Motor neuron (in vitro differentiated cells): ENCODE results near the gene LRCH1. TPM values are rescaled to one million over a fixed set of nuclear protein-coding genes. Genes with fewer than 3 reads are reported as not detected.

ENCODE experiments used
- ATAC-seq, 8 experiments: fragments of 200-7000 bp; cut with Tn5 transposase; replicated peaks in 6 of 8; 2 replicates each; pipeline ENCODE4 v1.8.0; 2021; ENCODE audit warnings: mild to moderate bottlenecking in 8 of 8, moderate library complexity in 8 of 8
- H3K27ac ChIP-seq, 2 donors: fragments of 250-450 bp; sonication (Bioruptor Pico); 2 replicates each; pipeline ENCODE4 v1.9.0; 2021; ENCODE audit warnings: antibody characterized with exemption in 2 of 2, mild to moderate bottlenecking in 2 of 2, moderate library complexity in 1 of 2
- H3K4me1 ChIP-seq, 2 donors: fragments of 250-450 bp; sonication (Bioruptor Pico); replicated peaks in 1 of 2; 2 replicates each; pipeline ENCODE4 v1.6.1; 2021; ENCODE audit warnings: antibody characterized with exemption in 2 of 2, mild to moderate bottlenecking in 2 of 2, moderate library complexity in 1 of 2
- H3K4me3 ChIP-seq, 5 donors: fragments of 250-450 bp; sonication (Bioruptor Pico); 2 replicates each; pipeline ENCODE4 v1.9.0; 2021; ENCODE audit warnings: antibody characterized with exemption in 5 of 5, mild to moderate bottlenecking in 5 of 5, moderate library complexity in 4 of 5
- WGBS, 10 experiments: fragments of 450-650 bp; shearing (Covaris generic); methylation state at CpG; one replicate each; pipeline ENCODE4 v1.0.0; 2022; 5-methylcytosine and 5-hydroxymethylcytosine counted together
- in situ Hi-C, 9 experiments: fragments of 400-800 bp; cut with MboI; loops; one replicate each; pipeline ENCODE4 v1.15.0; 2021; ENCODE audit warnings: low sequenced_read_pairs in 9 of 9, low pct_unique_long_range_greater_than_20kb in 2 of 9; ENCODE audit not compliant: unreplicated experiment in 9 of 9
- total RNA-seq, 8 experiments: library from RNA; unstranded; fragments of 300-600 nt; gene quantifications; 2 replicates each; pipeline versions ENCODE4 v1.2.3 to v1.2.4, GENCODE V29; 2022

The LRCH1 gene
- total RNA-seq, 8 experiments from 2014 or later, result 7.0 to 19.3 (median 11.7) TPM

- Histone ChIP-seq H3K4me1 (peaks cover 0 to 3% of the 10 kb centered on the region in 2 donors), H3K4me3 (no peak overlapping the region), H3K27ac (no peak overlapping the region)
- in situ Hi-C loops, result no loop called here
- peak in 1 of 8 experiments; percentile 15 for ATAC-seq
- WGBS, 10 experiments, result 70 to 94% (median 85%) methylated on average over 2 to 7 of the region's 7 CpGs; no CpG with 5 or more reads in 1 of the 10 experiments
Observed at GRCh38 chr13:46586751-46587514, 34.0 kb downstream of the LRCH1 start.

DNA sequence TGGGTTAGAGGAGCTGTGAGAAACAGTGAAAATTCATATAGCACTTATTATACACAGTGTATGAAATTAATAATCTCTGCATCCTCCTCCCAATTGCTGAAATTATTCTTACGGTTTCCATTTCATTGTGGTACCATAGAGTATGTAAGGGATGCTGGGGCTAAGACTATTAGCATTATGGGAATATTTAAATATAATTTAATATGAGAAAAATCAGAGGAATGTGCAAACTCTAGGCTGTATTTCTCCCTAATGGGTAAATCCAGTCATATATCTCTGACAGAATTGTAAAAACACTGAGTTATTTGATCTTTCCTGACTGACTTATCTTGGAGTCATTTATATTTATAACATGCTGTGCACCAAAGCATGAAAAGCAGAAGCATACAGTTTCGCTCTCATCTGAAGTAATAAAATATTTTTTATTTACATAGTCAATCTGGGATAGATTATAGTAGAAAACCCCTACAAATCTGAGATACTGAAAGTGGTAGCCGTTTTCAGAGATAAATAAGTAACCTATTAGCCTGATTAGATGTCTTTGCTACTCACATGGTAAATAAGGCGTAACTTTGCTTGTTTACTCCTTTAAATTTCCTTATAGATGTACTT lies 34.9 kb downstream of the LRCH1 start:
- ATAC-seq, result peak in 3 of 8 experiments; percentile 48 to 78 (median 59)
- 28 to 100% (median 77%) methylated on average over 2 to 4 of the region's 4 CpGs for WGBS, 10 experiments

GRCh38 chr13:46592385-46592784 lies 39.4 kb downstream of the LRCH1 start:
- no peak for ATAC-seq
- no peak overlapping the region for H3K27ac ChIP-seq
- no peak overlapping the region for H3K4me3 ChIP-seq
- H3K4me1 ChIP-seq, result peaks cover 0 to 3% of the 10 kb centered on the region in 2 donors
- in situ Hi-C loops, result no loop called here

More for the DNA sequence above, 34.9 kb downstream of the LRCH1 start:
- H3K27ac ChIP-seq, result no peak overlapping the region
- no peak overlapping the region for H3K4me3 ChIP-seq
- peaks cover 0 to 3% of the 10 kb centered on the region in 2 donors for H3K4me1 ChIP-seq
- in situ Hi-C loops, result no loop called here

DNA sequence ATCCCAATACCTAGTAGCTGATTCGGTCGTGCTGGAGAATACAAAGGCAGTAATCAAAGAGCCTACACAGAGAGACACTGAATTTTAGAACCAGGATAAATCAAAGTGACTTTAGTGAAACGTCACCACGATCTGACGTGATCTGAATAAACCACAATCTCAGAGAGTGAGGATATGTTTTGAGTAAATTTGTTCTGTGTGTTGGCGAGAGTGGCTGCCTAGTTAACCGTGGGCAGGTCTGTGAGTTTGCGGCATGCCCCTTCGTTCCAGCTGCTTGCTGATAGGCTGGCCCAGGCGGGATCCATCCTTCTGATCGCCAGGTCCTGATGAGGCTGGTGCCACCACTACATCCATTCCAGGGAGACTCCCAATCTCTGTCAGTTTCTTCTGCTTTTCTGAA lies 40.4 kb downstream of the LRCH1 start:
- ATAC-seq, result no peak

GRCh38 chr13:46594374-46595078 lies 41.6 kb downstream of the LRCH1 start:
- Histone ChIP-seq H3K4me3 (no peak overlapping the region), H3K4me1 (no peaks in the 10 kb centered on the region), H3K27ac (no peak overlapping the region)
- 48 to 100% (median 91%) methylated on average over 2 to 5 of the region's 5 CpGs for WGBS, 10 experiments
- no peak for ATAC-seq
- in situ Hi-C loops, result no loop called here

More for the DNA sequence above, 40.4 kb downstream of the LRCH1 start:
- Histone ChIP-seq H3K4me3 (no peak overlapping the region), H3K4me1 (no peaks in the 10 kb centered on the region), H3K27ac (no peak overlapping the region)
- in situ Hi-C loops, result no loop called here
- 83 to 100% (median 93%) methylated on average over 2 to 11 of the region's 11 CpGs; no CpG with 5 or more reads in 1 of the 10 experiments for WGBS, 10 experiments

GRCh38 chr13:46595136-46595884 lies 42.3 kb downstream of the LRCH1 start:
- 34 to 100% (median 80%) methylated on average over 1 to 6 of the region's 6 CpGs; no CpG with 5 or more reads in 1 of the 10 experiments for WGBS, 10 experiments
- peak in 3 of 8 experiments; percentile 36 to 77 (median 57) for ATAC-seq
- Histone ChIP-seq H3K4me3 (no peak overlapping the region), H3K27ac (no peak overlapping the region), H3K4me1 (no peaks in the 10 kb centered on the region)
- in situ Hi-C loops, result no loop called here

- in situ Hi-C loops, result no loop called here
- H3K27ac ChIP-seq, result no peak overlapping the region
- ATAC-seq, result no peak
- no peak overlapping the region for H3K4me3 ChIP-seq
- 0 to 100% (median 89%) methylated on average over 1 of the region's 1 CpG; no CpG with 5 or more reads in 3 of the 10 experiments for WGBS, 10 experiments
- H3K4me1 ChIP-seq, result peaks cover 0 to 2% of the 10 kb centered on the region in 2 donors
Observed at GRCh38 chr13:46595885-46596275, 42.9 kb downstream of the LRCH1 start.

DNA sequence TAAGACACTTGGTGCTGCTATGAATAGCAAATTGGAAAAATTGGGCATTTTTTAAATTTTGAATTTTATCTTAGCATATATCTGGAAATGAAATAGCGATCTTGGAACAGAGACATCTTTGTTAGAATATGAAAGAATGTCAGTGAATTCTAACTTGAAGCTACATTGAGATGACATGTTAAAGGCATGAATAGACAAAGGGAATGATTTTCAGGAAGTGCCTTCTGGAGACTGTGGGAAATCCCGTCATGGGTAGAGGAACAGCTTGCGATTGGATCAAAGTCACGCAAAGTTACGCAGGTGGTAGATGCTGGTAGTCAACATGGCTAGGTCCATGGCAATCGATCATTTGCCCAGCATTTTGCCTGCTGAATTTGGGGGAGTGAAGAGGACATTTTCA lies 43.5 kb downstream of the LRCH1 start:
- ATAC-seq, result no peak
- 85 to 100% (median 95%) methylated on average over 1 to 6 of the region's 6 CpGs; no CpG with 5 or more reads in 2 of the 10 experiments for WGBS, 10 experiments
- in situ Hi-C loops, result no loop called here
- Histone ChIP-seq H3K4me3 (no peak overlapping the region), H3K27ac (no peak overlapping the region), H3K4me1 (peaks cover 0 to 6% of the 10 kb centered on the region in 2 donors)

DNA sequence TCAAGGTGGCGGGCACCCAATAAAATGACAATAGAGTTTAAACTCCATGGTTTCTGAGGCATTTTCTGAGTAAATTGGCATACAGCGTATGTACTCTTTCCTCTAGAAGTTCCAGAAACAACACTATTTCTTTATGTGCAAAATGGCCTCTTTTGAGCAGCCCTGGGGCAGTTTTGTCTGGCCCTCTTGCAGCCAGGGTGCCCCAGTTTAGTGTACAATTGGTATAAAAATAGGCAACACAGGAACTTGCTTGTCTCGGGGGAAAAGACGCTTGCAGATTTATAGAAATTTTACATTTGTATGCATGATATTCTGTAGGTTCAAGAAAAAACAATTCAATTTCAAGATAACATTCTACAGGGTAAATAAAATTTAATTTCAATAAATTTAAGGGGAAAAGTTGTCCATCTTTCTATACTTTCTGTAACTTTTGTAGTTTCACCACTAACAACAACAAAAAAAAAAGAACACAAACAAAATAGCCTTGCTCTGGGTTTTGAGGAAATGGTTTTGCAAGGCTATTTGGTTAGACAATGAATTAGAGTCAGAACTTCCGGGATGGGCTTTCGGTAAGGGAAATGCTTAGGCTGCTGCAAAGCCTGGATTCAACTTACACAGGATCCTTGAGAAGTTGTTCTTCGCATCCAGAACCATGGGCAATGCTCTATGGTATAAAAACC lies 45.3 kb downstream of the LRCH1 start:
- 86 to 100% (median 95%) methylated on average over 1 to 7 of the region's 7 CpGs for WGBS, 10 experiments
- ATAC-seq, result no peak

DNA sequence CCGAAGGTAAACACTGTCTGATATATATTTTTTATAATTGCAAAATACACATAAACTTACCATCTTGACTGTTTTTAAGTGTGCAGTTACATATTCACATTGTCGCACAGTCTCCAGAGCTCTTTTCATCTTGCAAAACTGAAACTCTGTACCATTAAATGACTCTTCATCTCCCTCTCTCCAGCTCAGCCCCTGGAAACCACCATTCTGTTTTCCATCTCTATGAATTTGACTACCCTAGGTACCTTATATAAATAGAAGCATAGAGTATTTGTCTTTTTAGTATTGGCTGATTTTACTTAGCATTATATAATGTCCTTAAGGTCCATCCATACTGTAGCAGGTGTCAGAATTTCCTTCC lies 45.8 kb downstream of the LRCH1 start:
- no peak overlapping the region for H3K4me3 ChIP-seq
- in situ Hi-C loops, result no loop called here
- no peak overlapping the region for H3K27ac ChIP-seq
- ATAC-seq, result no peak
- 83 to 100% (median 100%) methylated on average over 1 to 2 of the region's 2 CpGs for WGBS, 10 experiments
- peaks cover 0 to 6% of the 10 kb centered on the region in 2 donors for H3K4me1 ChIP-seq

More for the DNA sequence above, 45.3 kb downstream of the LRCH1 start:
- Histone ChIP-seq H3K4me3 (no peak overlapping the region), H3K4me1 (peaks cover 0 to 6% of the 10 kb centered on the region in 2 donors), H3K27ac (no peak overlapping the region)
- in situ Hi-C loops, result no loop called here

GRCh38 chr13:46600943-46601311 lies 48.0 kb downstream of the LRCH1 start:
- in situ Hi-C loops, result no loop called here
- 40 to 92% (median 80%) methylated on average over 1 to 3 of the region's 3 CpGs; no CpG with 5 or more reads in 5 of the 10 experiments for WGBS, 10 experiments
- ATAC-seq, result peak in 4 of 8 experiments; percentile 15 to 75 (median 27)
- Histone ChIP-seq H3K4me1 (peaks cover 0 to 6% of the 10 kb centered on the region in 2 donors), H3K4me3 (no peak overlapping the region), H3K27ac (no peak overlapping the region)

- peak in 2 of 8 experiments; percentile 2 for ATAC-seq
- in situ Hi-C loops, result no loop called here
- peaks cover 0 to 6% of the 10 kb centered on the region in 2 donors for H3K4me1 ChIP-seq
- H3K4me3 ChIP-seq, result no peak overlapping the region
- WGBS, 10 experiments, result 57 to 100% (median 83%) methylated on average over 1 to 4 of the region's 4 CpGs; no CpG with 5 or more reads in 2 of the 10 experiments
- H3K27ac ChIP-seq, result no peak overlapping the region
Observed at GRCh38 chr13:46602531-46602930, 49.6 kb downstream of the LRCH1 start.
